Astrocyte (in vitro differentiated cells and primary cell): ENCODE measurements around the gene FAM149B1. TPM values are rescaled to one million over a fixed set of nuclear protein-coding genes. Genes with fewer than 3 reads are reported as not detected.

Source experiments
- DNase-seq: peaks from one replicate; pipeline ENCODE4 v3.0.0-alpha.2; 2010; ENCODE audit warnings: low read depth
- FAIRE-seq: peaks from 2 replicates; lab custom pipeline; 2011; peaks lifted over from hg19 to GRCh38; lab: Jason Lieb, UNC
- H2AFZ ChIP-seq: 2 replicates; pipeline ENCODE4 v1.6.0; 2012; ENCODE audit warnings: low read depth, low read length, inconsistent platforms
- H3K27ac ChIP-seq: 2 replicates; pipeline ENCODE4 v1.5.1; 2011; ENCODE audit warnings: low read depth, low read length, inconsistent platforms
- H3K27me3 ChIP-seq: 2 replicates; pipeline ENCODE4 v1.6.0; 2011; ENCODE audit warnings: low read length, inconsistent platforms; ENCODE audit not compliant: insufficient read depth
- H3K36me3 ChIP-seq: 2 replicates; pipeline ENCODE4 v1.5.1; 2011; ENCODE audit warnings: low read length, inconsistent platforms; ENCODE audit not compliant: insufficient read depth
- H3K4me1 ChIP-seq: 2 replicates; pipeline ENCODE4 v1.5.1; 2011; ENCODE audit warnings: low read length, inconsistent platforms; ENCODE audit not compliant: insufficient read depth
- H3K4me2 ChIP-seq: 2 replicates; pipeline ENCODE4 v1.6.0; 2012; ENCODE audit warnings: low read length, inconsistent platforms
- H3K4me3 ChIP-seq: 2 replicates; pipeline ENCODE4 v1.5.1; 2011; ENCODE audit warnings: low read depth, mild to moderate bottlenecking, low read length, inconsistent platforms; ENCODE audit not compliant: insufficient read depth
- H3K79me2 ChIP-seq: 2 replicates; pipeline ENCODE4 v1.6.0; 2012; ENCODE audit warnings: mild to moderate bottlenecking, low read length, inconsistent platforms; ENCODE audit not compliant: insufficient read depth
- H3K9ac ChIP-seq: 2 replicates; pipeline ENCODE4 v1.6.0; 2012; ENCODE audit warnings: mild to moderate bottlenecking, low read length, inconsistent platforms
- H3K9me3 ChIP-seq: 2 replicates; pipeline ENCODE4 v1.5.1; 2012; ENCODE audit warnings: low read depth, mild to moderate bottlenecking, low read length, inconsistent platforms; ENCODE audit not compliant: insufficient read depth
- H4K20me1 ChIP-seq: 2 replicates; pipeline ENCODE4 v1.6.0; 2012; ENCODE audit warnings: low read length, inconsistent platforms; ENCODE audit not compliant: insufficient read depth
- H3K27ac Mint-ChIP-seq: one replicate; pipeline ENCODE4 v1.8.0; 2021; ENCODE audit warnings: mild to moderate bottlenecking, mixed read lengths; ENCODE audit not compliant: unreplicated experiment
- H3K27me3 Mint-ChIP-seq: one replicate; pipeline ENCODE4 v1.8.0; 2021; ENCODE audit warnings: low read depth, mixed read lengths; ENCODE audit not compliant: unreplicated experiment
- H3K36me3 Mint-ChIP-seq: one replicate; pipeline ENCODE4 v1.8.0; 2021; ENCODE audit warnings: low read depth, mixed read lengths; ENCODE audit not compliant: unreplicated experiment
- H3K4me1 Mint-ChIP-seq: one replicate; pipeline ENCODE4 v1.8.0; 2021; ENCODE audit warnings: low read depth, mixed read lengths; ENCODE audit not compliant: unreplicated experiment
- H3K4me3 Mint-ChIP-seq: one replicate; pipeline ENCODE4 v1.8.0; 2021; ENCODE audit warnings: mild to moderate bottlenecking, moderate library complexity, mixed read lengths; ENCODE audit not compliant: unreplicated experiment
- H3K9me3 Mint-ChIP-seq: one replicate; pipeline ENCODE4 v1.8.0; 2021; ENCODE audit warnings: mild to moderate bottlenecking, mixed read lengths; ENCODE audit not compliant: unreplicated experiment
- CTCF ChIP-seq: IDR thresholded peaks from 2 replicates; pipeline ENCODE4 v1.5.1; 2011; ENCODE audit warnings: low read depth, mild to moderate bottlenecking, inconsistent platforms, low read length, moderate library complexity; ENCODE audit not compliant: insufficient read depth
- EZH2 ChIP-seq: IDR thresholded peaks from 2 replicates; pipeline ENCODE4 v1.6.1; 2012; ENCODE audit warnings: mild to moderate bottlenecking, low read length, inconsistent platforms; ENCODE audit not compliant: insufficient read depth
- total RNA-seq: library from RNA; stranded (reverse); gene quantifications from 2 replicates; pipeline ENCODE4 v1.2.1, GENCODE V29; 2021

The FAM149B1 gene
- total RNA-seq, 1 donor from 2014 or later = 14.0 TPM

DNA sequence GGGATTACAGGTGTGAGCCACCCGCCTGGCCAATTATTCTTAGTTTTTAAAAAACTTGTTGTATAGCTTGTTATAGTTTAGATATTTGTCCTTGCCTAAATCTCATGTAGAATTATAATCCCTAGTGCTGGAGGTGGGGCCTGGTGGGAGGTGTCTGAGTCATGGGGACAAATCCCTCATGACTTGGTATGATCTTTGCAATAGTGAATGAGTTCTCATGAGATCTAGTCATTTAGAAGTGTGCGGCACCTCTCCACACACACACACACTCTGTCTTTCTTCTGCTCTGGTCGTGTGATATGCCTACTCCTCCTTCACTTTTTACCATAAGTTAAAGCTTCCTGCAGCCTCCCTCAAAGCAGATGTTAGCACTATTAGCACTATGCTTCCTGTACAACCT, 37.2 kb downstream of the FAM149B1 start:
- no peak for DNase-seq

DNA sequence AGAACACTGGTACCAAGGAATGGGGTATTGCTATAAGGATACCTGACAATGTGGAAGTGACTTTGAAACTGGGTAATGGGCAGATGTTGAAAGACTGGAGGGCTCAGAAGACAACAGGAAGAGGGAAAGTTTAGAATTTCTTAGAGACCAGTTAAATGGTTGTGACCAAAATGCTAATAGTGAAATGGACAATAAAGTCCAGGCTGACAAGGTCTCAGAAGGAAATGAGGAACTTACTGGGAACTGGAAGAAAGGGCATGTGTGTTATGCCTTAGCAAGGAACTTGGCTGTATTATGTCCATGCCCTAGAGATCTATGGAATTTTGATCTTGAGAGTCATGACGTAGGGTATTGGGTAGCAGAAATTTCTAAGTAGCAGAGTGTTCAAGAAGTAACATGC, 38.0 kb downstream of the FAM149B1 start:
- H3K27ac Mint-ChIP-seq = no peak overlapping the region
- H4K20me1 ChIP-seq = no peaks in the 10 kb centered on the region
- peaks cover 10% of the 10 kb centered on the region for H3K9me3 Mint-ChIP-seq
- FAIRE-seq (no peak), DNase-seq (no peak)
- H3K27me3 ChIP-seq = no peaks in the 10 kb centered on the region
- H3K36me3 Mint-ChIP-seq = peaks cover 12% of the 10 kb centered on the region
- peaks cover 2% of the 10 kb centered on the region for H3K9me3 ChIP-seq
- no peaks in the 10 kb centered on the region for H3K4me1 Mint-ChIP-seq
- H3K9ac ChIP-seq = no peak overlapping the region
- no peaks in the 10 kb centered on the region for H3K27me3 Mint-ChIP-seq
- H3K36me3 ChIP-seq = no peaks in the 10 kb centered on the region
- no peak overlapping the region for H3K4me3 ChIP-seq
- no peak overlapping the region for H3K27ac ChIP-seq
- TF ChIP-seq CTCF (no peak), EZH2 (no peak)
- no peaks in the 10 kb centered on the region for H3K4me1 ChIP-seq
- no peaks in the 10 kb centered on the region for H3K79me2 ChIP-seq
- no peak overlapping the region for H3K4me2 ChIP-seq
- no peak overlapping the region for H2AFZ ChIP-seq
- H3K4me3 Mint-ChIP-seq = no peak overlapping the region

More for the DNA sequence above, 37.2 kb downstream of the FAM149B1 start:
- H3K36me3 Mint-ChIP-seq = peaks cover 19% of the 10 kb centered on the region
- peaks cover 10% of the 10 kb centered on the region for H3K9me3 Mint-ChIP-seq
- Histone ChIP-seq H2AFZ (no peak overlapping the region), H3K27me3 (no peaks in the 10 kb centered on the region), H3K4me3 (no peak overlapping the region), H3K4me1 (no peaks in the 10 kb centered on the region), H4K20me1 (no peaks in the 10 kb centered on the region), H3K4me2 (no peak overlapping the region), H3K79me2 (no peaks in the 10 kb centered on the region), H3K36me3 (no peaks in the 10 kb centered on the region), H3K9ac (no peak overlapping the region), H3K27ac (no peak overlapping the region), H3K9me3 (peaks cover 2% of the 10 kb centered on the region)
- TF ChIP-seq CTCF (no peak), EZH2 (no peak)
- H3K27me3 Mint-ChIP-seq = no peaks in the 10 kb centered on the region
- no peak overlapping the region for H3K4me3 Mint-ChIP-seq
- no peak for FAIRE-seq
- H3K27ac Mint-ChIP-seq = no peak overlapping the region
- H3K4me1 Mint-ChIP-seq = no peaks in the 10 kb centered on the region

DNA sequence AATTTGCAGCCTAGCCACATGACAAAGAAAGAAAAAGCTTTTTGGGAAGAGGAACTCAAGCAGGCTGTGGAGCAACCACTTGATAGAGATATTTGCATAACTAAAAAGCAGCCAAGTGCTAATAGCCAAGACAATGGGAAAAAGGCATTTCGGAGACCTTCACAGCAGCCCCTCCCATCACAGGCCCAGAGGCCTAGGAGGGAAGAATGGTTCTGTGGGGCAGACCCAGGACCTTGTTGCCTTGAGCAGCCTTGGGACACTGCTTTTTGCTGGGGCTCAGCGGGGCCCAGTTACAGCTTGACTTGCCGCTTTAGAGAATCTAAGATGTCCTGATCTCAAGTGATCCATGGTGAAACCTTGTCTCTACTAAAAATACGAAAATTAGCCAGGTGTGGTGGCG, 38.5 kb downstream of the FAM149B1 start:
- Histone ChIP-seq H3K4me3 (no peak overlapping the region), H4K20me1 (no peaks in the 10 kb centered on the region), H3K9me3 (peaks cover 2% of the 10 kb centered on the region), H3K79me2 (no peaks in the 10 kb centered on the region), H3K4me2 (no peak overlapping the region), H3K27me3 (no peaks in the 10 kb centered on the region), H3K9ac (no peak overlapping the region), H3K36me3 (no peaks in the 10 kb centered on the region), H3K27ac (no peak overlapping the region), H2AFZ (no peak overlapping the region), H3K4me1 (no peaks in the 10 kb centered on the region)
- TF ChIP-seq CTCF (no peak), EZH2 (no peak)
- Mint-ChIP-seq H3K4me1 (no peaks in the 10 kb centered on the region), H3K9me3 (peaks cover 10% of the 10 kb centered on the region), H3K36me3 (peaks cover 10% of the 10 kb centered on the region), H3K27me3 (no peaks in the 10 kb centered on the region), H3K27ac (no peak overlapping the region), H3K4me3 (no peak overlapping the region)
- DNase-seq (no peak), FAIRE-seq (no peak)
